ENCODE results near the gene TAF4.
"Not testable (repeated sequence)": the region's sequence is repeated elsewhere in the genome, so short reads cannot be mapped to it uniquely, and the experiment has no call there.

TAF4 gene

DNA sequence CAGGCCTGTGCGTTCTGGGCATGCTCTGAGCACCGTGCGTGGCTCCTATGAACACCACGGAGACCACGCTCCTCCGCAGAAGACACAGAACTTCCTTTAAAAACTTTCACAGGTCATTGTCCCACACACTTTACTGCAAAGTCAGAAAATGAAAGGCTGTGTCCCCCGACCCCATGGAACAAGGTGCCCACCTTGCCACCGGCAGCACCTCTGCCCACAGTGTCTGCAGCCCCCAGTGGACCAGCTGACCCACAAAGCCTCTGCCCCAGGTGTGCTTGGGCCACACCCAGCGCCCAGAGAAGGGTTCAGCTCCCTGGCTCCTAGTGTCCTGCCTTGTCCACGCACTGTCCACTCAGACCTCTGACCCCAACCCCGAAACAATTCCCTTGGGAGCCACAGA is 8.7 kb downstream of the TAF4 start:
- DNase-seq, result no peak

DNA sequence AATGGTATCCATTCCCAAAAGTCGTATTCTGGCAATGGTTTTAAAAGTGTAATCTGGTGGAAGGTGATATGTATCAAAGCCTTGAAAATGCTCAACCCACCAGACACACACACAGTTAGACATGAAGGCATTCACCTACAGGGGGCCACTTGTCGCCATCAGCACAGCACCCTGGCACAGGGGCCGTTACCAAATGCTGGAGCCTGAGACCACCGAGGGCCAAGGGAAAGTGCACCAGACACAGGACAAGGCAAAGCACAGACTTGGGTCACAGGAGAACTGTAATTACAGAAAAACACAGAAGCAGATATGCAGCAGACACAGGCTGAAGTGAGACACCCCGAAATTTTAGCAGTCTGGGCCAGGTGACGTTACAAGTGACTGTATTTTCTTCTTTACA is 9.3 kb downstream of the TAF4 start:
- DNase-seq, result no peak

DNA sequence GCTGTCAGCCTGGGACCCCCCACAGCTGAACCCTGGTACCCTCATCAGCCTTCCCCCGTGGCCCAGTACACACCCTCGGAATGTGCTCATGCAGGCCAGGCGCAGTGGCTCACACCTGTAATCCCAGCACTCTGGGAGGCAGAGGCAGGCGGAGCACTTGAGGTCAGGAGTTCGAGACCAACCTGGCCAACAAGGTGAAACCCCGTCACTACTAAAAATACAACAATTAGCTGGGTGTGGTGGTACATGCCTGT is 9.9 kb downstream of the TAF4 start:
- DNase-seq, result not testable (repeated sequence)

GRCh38 chr20:62055106-62055861 is 10.4 kb downstream of the TAF4 start:
- no peak for DNase-seq

GRCh38 chr20:62054451-62054953 is 11.2 kb downstream of the TAF4 start:
- no peak for DNase-seq

DNA sequence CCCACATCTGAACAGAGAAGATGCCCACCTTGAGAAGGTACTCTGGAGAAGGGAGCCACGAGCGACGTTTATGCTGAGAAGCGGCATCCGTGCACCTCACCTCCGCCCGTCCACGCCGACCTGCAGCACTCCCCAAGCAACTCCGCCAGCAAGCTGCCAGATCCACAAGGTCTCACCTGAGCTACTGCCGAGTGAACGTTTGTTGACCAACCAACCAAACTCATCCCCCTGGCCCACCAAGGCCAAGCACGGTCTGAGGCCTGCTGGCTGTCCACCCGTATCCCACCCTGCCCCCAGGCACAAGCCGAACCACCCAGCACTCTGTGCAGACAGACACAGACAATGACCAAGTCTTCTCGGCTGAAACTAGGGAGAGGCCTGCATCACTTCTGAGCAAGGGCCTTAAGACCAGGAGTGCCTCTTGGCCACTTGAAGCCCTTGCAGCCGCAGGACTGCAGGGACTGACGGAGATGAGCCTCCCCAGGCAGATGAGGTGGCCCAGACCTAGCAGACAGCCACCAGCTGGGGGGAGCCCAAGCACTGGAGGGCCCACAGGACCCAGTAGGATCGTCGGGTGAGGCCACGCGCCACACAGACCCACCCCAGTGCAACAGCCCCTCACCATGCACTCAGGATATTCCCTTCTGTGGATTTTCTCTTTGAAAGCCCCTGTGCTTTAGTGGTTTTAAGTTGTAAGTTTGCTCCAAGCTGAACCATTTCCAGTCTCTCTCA is 12.1 kb downstream of the TAF4 start:
- DNase-seq, result no peak

GRCh38 chr20:62052842-62053464 is 12.7 kb downstream of the TAF4 start:
- DNase-seq, result no peak

- no peak for DNase-seq
Observed at GRCh38 chr20:62052336-62052841, 13.3 kb downstream of the TAF4 start.

GRCh38 chr20:62051546-62052255 is 14.0 kb downstream of the TAF4 start:
- no peak for DNase-seq

GRCh38 chr20:62051144-62051543 is 14.5 kb downstream of the TAF4 start:
- DNase-seq, result no peak

DNA sequence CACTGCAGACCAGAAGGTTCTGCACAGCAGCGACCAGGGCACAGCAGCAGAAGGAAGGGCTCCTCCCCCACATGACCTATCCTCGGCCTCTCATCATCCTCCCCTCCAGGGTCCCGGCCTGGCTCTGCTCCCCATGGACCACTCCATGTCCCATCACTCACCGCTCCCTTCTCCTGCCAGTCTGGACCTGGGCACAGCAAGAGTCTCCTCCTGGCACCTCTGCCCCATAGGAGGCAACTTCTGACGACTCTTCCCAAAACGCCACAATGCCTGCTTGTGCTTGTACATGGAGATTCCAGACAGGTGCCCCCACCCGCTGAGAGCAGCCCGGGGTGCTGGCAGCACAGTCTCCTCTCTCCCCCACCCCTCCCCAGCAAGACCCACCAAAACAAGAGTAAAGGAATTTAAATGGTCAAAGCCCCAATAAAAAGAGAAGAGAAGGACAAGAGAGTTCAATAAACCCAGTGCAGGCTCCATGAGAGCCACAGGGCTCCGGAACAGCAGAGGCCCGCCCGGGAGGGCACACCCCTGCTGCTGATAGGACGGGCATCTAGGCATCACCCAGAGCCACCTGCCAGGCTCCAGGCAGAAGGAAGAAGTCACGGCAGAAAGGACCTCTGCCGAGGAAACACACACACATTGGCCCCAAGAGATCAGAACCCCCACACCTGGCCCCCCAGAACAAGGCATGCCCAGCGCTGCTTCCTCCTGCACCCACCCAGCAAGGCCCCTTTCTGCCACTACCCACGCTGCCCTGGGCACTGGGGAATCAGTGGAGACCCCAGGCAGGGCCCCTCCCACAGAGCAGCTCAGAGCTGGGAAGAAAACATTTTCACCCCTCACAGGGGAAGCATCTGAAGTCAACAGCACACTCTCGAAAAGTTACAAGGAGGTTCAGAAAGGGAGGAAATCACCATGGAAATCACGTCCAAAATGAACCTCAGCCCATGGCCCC is 15.2 kb downstream of the TAF4 start:
- no peak for DNase-seq

GRCh38 chr20:62049342-62050165 is 16.1 kb downstream of the TAF4 start:
- no peak for DNase-seq

DNA sequence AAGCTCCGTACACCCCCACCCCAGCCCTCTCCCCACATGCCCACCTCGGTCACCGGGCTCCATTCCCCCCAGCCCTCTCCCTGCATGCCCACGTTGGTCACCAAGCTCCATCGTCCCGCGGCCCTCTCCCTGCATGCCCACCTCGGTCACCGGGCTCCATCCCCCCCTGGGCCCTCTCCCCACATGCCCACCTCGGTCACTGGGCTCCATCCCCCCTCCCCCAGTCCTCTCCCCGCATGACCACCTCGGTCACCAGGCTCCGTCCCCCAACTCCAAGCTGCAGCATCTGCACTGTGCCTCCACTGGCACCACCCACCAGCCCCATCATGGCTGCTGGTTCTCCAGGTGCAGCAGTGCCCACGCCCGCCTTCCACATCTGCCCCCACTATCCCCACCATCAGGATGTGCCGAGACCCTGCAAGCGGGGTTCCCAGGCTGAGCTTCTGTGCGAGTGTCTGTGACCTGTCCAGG is 16.8 kb downstream of the TAF4 start:
- no peak for DNase-seq

- no peak for DNase-seq
Observed at GRCh38 chr20:62048346-62048761, 17.3 kb downstream of the TAF4 start.

- no peak for DNase-seq
Observed at GRCh38 chr20:62047666-62048345, 17.9 kb downstream of the TAF4 start.

DNA sequence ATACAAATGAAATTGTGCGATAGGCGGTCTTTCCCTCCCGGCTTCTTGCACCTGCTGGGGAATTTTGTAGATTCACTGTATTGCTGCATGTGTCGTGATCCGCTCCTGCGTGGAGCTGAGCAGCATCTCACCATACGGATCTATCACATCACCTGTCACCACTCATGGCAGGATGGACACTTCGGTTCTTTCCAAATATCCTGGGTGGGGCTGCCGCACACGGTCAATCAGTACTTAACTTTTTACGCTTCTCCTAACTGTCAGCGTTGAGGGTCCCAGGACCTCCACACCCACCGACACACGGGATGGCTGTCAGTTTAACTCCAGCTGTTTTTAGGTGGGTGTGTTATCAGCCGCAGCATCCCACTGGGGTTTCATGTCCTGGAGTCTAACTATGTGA is 19.2 kb downstream of the TAF4 start:
- DNase-seq, result no peak

DNA sequence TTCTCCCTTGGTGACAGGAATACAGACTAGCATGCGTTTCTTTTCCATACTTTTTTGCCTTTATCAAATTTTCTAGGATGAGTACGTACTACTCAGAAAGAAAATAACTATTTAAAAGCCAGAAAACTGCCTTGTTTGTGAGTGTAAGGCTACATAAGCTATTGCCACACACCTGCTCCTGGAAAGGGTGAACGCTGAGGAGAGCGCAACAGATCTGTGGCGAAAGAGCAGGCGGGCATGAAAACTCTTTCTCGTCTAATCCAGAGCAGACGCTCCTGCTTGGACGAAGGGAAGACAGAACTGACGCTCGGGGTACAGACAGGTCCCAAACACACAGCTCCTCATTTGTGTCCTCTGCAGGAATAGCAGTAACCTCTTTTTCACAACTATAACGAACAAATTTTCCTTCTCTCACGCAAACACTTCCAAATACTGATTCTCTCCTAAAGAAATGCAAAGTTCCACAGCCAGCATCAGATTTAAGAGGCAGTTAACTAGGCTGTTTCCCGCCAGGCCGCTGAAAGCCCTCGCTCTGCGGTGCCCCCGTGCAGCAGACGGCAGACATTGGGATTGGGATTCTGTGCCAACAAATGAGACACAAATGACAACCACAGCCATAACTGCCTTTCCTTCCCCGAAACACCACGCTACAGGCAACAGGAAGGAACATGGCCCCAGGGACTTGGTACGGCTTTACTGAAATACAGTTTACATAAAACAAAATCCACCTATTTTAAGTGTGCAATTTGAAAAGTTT is 20.0 kb downstream of the TAF4 start:
- DNase-seq, result no peak

DNA sequence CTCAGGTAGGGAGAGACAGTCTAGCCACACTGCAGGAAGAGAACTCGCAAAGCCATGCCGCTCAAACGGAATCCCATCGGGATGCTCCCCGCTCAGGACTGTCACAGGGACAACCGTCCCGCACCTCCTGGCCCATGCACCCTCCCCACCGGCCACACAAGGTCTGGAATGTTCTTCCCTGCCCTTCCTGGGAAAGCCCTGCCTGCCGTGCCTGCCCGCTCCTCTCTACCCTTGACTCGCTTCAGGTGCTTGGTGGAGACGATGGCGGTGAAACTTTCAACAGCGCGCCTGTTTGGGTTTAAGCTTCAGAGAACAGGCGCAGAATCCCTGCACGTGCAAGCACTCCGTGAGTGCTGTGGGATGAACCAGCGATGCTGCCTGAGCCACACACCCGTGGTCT is 20.6 kb downstream of the TAF4 start:
- DNase-seq, result no peak

DNA sequence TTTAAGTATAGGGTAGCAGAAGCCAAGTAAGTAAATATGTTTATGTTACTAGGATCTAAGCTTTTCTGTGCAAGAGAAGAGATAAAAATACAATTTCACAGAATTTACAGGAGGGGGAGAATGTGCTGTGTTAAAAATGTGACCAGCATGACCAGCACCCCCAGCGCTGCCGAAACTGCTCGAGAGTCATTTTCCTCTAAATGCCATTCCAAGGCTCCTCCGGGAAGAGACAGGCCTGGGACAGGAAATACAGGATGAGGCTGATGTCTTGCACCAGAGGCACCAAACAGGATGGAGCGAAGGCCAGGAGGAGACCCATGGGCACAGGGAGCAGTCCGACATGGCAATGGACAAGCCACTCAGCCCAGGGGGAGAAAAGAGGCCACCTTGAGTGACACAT is 21.1 kb downstream of the TAF4 start:
- DNase-seq, result no peak

All from NCI-H446 (cell line).